K562 (cell line): ENCODE data around the gene DHX57. TPM values are rescaled to one million over a fixed set of nuclear protein-coding genes. Genes with fewer than 3 reads are reported as not detected.

Source experiments
- ATAC-seq: fragments of 200-7000 bp; cut with Tn5 transposase; 3 replicates; pipeline ENCODE4 v1.9.1; 2020; ENCODE audit warnings: moderate library complexity
- BruUV-seq: library from RNA; stranded (reverse); fragments of 400-500 nt; replicated peaks from 2 replicates; lab custom pipeline; 2021; lab: Mats Ljungman, UMichigan
- CTCF ChIA-PET: fragments of 300-600 bp; formaldehyde crosslinking; extraction: SDS; loops from one replicate; lab custom pipeline; 2021; ENCODE audit warnings: low intra/inter-chr PET ratio; lab: Yijun Ruan, JAX
- POLR2A ChIA-PET: fragments of 300-600, 350-650 bp; sonication (Branson Sonifier 250); formaldehyde crosslinking; extraction: SDS; loops from one replicate; lab custom pipeline; 2021; ENCODE audit warnings: antibody characterized with exemption, inconsistent platforms; lab: Yijun Ruan, JAX
- DNase-seq, 4 experiments: peaks; one replicate each; pipeline versions ENCODE4 v3.0.0 to v3.0.0-alpha.2; 2011 to 2018; ENCODE audit warnings: low spot score in 3 of 4, mixed read lengths in 3 of 4; ENCODE audit errors: extremely low read depth in 1 of 4
- FAIRE-seq: peaks from 2 replicates; lab custom pipeline; 2011; peaks lifted over from hg19 to GRCh38; lab: Jason Lieb, UNC
- H2AFZ ChIP-seq: 2 replicates; pipeline ENCODE4 v1.6.0; 2011; ENCODE audit warnings: low read depth, low read length, control low read depth, inconsistent platforms
- H3K27ac ChIP-seq: fragments of 200-600 bp; 3 replicates; pipeline ENCODE4 v1.8.0; 2011; ENCODE audit warnings: low read depth, mild to moderate bottlenecking, control low read depth, inconsistent platforms, low read length, moderate library complexity, mixed read lengths; ENCODE audit errors: extremely low read depth
- H3K27me3 ChIP-seq, 2 experiments: fragments of 300-600 bp in 1 of 2; 2 replicates in 1 of 2; 3 replicates in 1 of 2; pipeline versions ENCODE4 v1.6.0 to v1.8.0; 2011; ENCODE audit warnings: inconsistent platforms in 2 of 2, low read length in 2 of 2, mild to moderate bottlenecking in 1 of 2, mixed read lengths in 1 of 2, moderate library complexity in 1 of 2; ENCODE audit not compliant: control insufficient read depth in 2 of 2, insufficient read depth in 2 of 2
- H3K36me3 ChIP-seq: fragments of 300-600 bp; 3 replicates; pipeline ENCODE4 v1.8.0; 2011; ENCODE audit warnings: mild to moderate bottlenecking, low read length, inconsistent platforms; ENCODE audit not compliant: control insufficient read depth, insufficient read depth
- H3K4me1 ChIP-seq, 2 experiments: fragments of 200-600 bp in 1 of 2; replicated peaks in 1 of 2; 2 replicates in 1 of 2; 3 replicates in 1 of 2; pipeline versions ENCODE4 v1.5.1 to v1.8.0; 2011; ENCODE audit warnings: inconsistent platforms in 2 of 2, low read length in 2 of 2, mild to moderate bottlenecking in 1 of 2, mixed read lengths in 1 of 2, moderate library complexity in 1 of 2; ENCODE audit not compliant: control insufficient read depth in 2 of 2, insufficient read depth in 2 of 2
- H3K4me2 ChIP-seq: 2 replicates; pipeline ENCODE4 v1.6.1; 2011; ENCODE audit warnings: low read length, control low read depth, inconsistent platforms, mixed read lengths; ENCODE audit not compliant: insufficient read depth
- H3K4me3 ChIP-seq: fragments of 200-600 bp; sonication (generic), shearing (Covaris generic); 2 replicates; pipeline ENCODE4 v1.5.1; 2016; ENCODE audit warnings: control low read depth, inconsistent platforms
- H3K79me2 ChIP-seq: fragments of 200-600 bp; 3 replicates; pipeline ENCODE4 v1.8.0; 2011; ENCODE audit warnings: low read length, inconsistent platforms; ENCODE audit not compliant: control insufficient read depth, insufficient read depth
- H3K9ac ChIP-seq, 2 experiments: 2 replicates each; pipeline versions ENCODE4 v1.6.0 to v1.6.1; 2011; ENCODE audit warnings: low read depth in 2 of 2, low read length in 2 of 2, control low read depth in 1 of 2, inconsistent platforms in 1 of 2, mild to moderate bottlenecking in 1 of 2, mixed read lengths in 1 of 2; ENCODE audit not compliant: insufficient read depth in 1 of 2
- H3K9me1 ChIP-seq: one replicate; pipeline ENCODE4 v1.6.0; 2011; ENCODE audit warnings: inconsistent platforms, mild to moderate bottlenecking, low read length, moderate library complexity; ENCODE audit not compliant: control insufficient read depth, insufficient read depth
- H3K9me3 ChIP-seq: replicated peaks from 2 replicates; pipeline ENCODE4 v1.5.1; 2011; ENCODE audit warnings: low read depth, low read length, inconsistent platforms; ENCODE audit not compliant: control insufficient read depth, insufficient read depth
- H4K20me1 ChIP-seq: replicated peaks from 2 replicates; pipeline ENCODE4 v1.6.1; 2011; ENCODE audit warnings: low read length, inconsistent platforms, mixed read lengths; ENCODE audit not compliant: control insufficient read depth, insufficient read depth
- ATF7 ChIP-seq: fragments of 450-650 bp; IDR thresholded peaks from 2 replicates; pipeline ENCODE4 v1.7.1; 2014; ENCODE audit warnings: mild to moderate bottlenecking, moderate library complexity
- CBFA2T3 ChIP-seq: fragments of 450-650 bp; IDR thresholded peaks from 2 replicates; pipeline ENCODE4 v1.6.1; 2017
- CXXC5 ChIP-seq: fragments of 250-450 bp; sonication (Bioruptor Pico); IDR thresholded peaks from 2 replicates; pipeline ENCODE4 v1.8.0; 2022; ENCODE audit warnings: inconsistent platforms, mild to moderate bottlenecking, moderate library complexity
- KDM1A ChIP-seq, 2 experiments: fragments of 450-650 bp; IDR thresholded peaks; 2 replicates each; pipeline ENCODE4 v1.6.1; 2016; ENCODE audit warnings: mild to moderate bottlenecking in 2 of 2
- KDM2B ChIP-seq: fragments of 250-450 bp; sonication (Bioruptor Pico); IDR thresholded peaks from 2 replicates; pipeline ENCODE4 v1.8.0; 2021; ENCODE audit warnings: mild to moderate bottlenecking, moderate library complexity
- NFIC ChIP-seq: fragments of 450-650 bp; IDR thresholded peaks from 2 replicates; pipeline ENCODE4 v1.6.1; 2017; ENCODE audit warnings: mild to moderate bottlenecking, inconsistent platforms
- NR1H2 ChIP-seq: sonication (generic); formaldehyde crosslinking; IDR thresholded peaks from 2 replicates; pipeline ENCODE4 v1.4.0; 2020; ENCODE audit warnings: mild to moderate bottlenecking, missing genetic modification reagents
- SMAD1 ChIP-seq: fragments of 150-350 bp; IDR thresholded peaks from 2 replicates; pipeline ENCODE4 v1.6.1; 2014; ENCODE audit warnings: low read length, low read depth; ENCODE audit not compliant: partially characterized antibody
- TAF7 ChIP-seq: fragments of 450-650 bp; IDR thresholded peaks from 2 replicates; pipeline ENCODE4 v1.6.1; 2016; ENCODE audit warnings: missing genetic modification characterization, missing compliant biosample characterization
- TCF3 ChIP-seq: sonication (generic); formaldehyde crosslinking; IDR thresholded peaks from 2 replicates; pipeline ENCODE4 v1.4.0; 2020; ENCODE audit warnings: mild to moderate bottlenecking, missing genetic modification reagents
- TEAD1 ChIP-seq, 2 experiments: fragments of 450-650 bp in 1 of 2; sonication (generic) in 1 of 2; formaldehyde crosslinking; IDR thresholded peaks; 2 replicates each; pipeline versions ENCODE4 v1.4.0 to v1.8.0; 2020 to 2022; ENCODE audit warnings: mild to moderate bottlenecking in 2 of 2, missing genetic modification reagents in 1 of 2
- TEAD4 ChIP-seq, 2 experiments: sonication (generic) in 1 of 2; formaldehyde crosslinking in 1 of 2; IDR thresholded peaks; 2 replicates each; pipeline versions ENCODE4 v1.6.1 to v1.8.0; 2012 to 2022; ENCODE audit warnings: borderline replicate concordance in 1 of 2, inconsistent platforms in 1 of 2, low read length in 1 of 2, mild to moderate bottlenecking in 1 of 2, missing genetic modification reagents in 1 of 2
- TRIM24 ChIP-seq, 2 experiments: fragments of 450-650 bp; IDR thresholded peaks; 2 replicates each; pipeline ENCODE4 v1.6.1; 2016
- WGBS: fragments of 100-300 bp; shearing (Covaris generic); methylation state at CpG from one replicate; pipeline ENCODE4 v1.1.6; 2016; ENCODE audit warnings: low coverage, mixed read lengths; ENCODE audit not compliant: insufficient coverage; ENCODE audit errors: missing lambda C conversion rate; 5-methylcytosine and 5-hydroxymethylcytosine counted together
- in situ Hi-C: fragments of 300-500 bp; cut with MboI; formaldehyde crosslinking; loops from 4 replicates; pipeline ENCODE4 v1.15.0; 2018; ENCODE audit warnings: inconsistent platforms, mixed read lengths
- intact Hi-C: fragments of 100-400 bp; cut with micrococcal nuclease; formaldehyde crosslinking; loops from 2 replicates; pipeline ENCODE4 v1.14.2; 2022
- polyA plus RNA-seq, 8 experiments: library from polyadenylated mRNA; depleted of rRNA in 4 of 8; stranded (reverse) in 5 of 8; unstranded in 3 of 8; fragments of >200 nt; fragmentation: Nextera tagmentation in 2 of 8; fragmentation: Illumina TruSeq in 1 of 8; extraction: Ambion mirVana in 2 of 8; extraction: Trizol in 1 of 8; gene quantifications; 2 replicates each; pipeline versions ENCODE4 v1.2.1 to v1.2.3, GENCODE V29; 2011 to 2014; ENCODE audit warnings: inconsistent platforms in 1 of 8, missing spikeins in 1 of 8
- total RNA-seq, 7 experiments: library from RNA; depleted of rRNA in 6 of 7; stranded (reverse); fragments of >200 nt in 6 of 7; fragmentation: Illumina TruSeq in 2 of 7; extraction: Trizol in 2 of 7; gene quantifications; 2 replicates each; pipeline versions ENCODE4 v1.2.1 to v1.2.3, GENCODE V29; 2011 to 2021; ENCODE audit warnings: low replicate concordance in 1 of 7
- TF ChIP-seq, protein P1 (sequence below): sonication (generic); formaldehyde crosslinking; IDR thresholded peaks from 2 replicates; pipeline ENCODE4 v1.8.1; 2022; ENCODE audit warnings: missing genetic modification reagents
- TF ChIP-seq, protein P2 (sequence below): fragments of 450-650 bp; IDR thresholded peaks from 2 replicates; pipeline ENCODE4 v1.6.1; 2016

DHX57 gene
- total and polyA plus RNA-seq, 9 of the 15 experiments (the other 6 are each of a cell fraction or from before 2014, with no cell fraction given): 7.4 to 23.6 (median 17.9) TPM

DNA sequence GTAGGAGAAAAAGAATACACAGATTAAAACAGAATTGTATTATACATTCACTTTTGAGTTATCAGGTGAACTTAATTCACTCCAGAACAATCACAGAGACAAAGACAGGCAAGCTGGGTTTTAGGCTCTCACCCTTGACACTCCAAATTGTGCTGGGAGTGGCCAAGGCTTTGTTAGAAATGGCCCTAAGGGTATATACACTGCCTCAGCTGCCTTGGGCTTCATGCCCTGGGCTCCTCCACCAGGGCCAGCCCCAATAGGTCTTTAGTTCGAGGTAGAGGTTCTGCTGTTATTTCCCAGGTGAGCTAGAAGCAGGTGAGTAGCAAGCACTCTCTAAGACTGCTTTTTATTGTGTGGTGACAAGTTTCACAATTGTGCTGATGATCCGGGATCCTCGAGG lies 77.8 kb downstream of the DHX57 start:
- FAIRE-seq: no peak
- no TSS peak for BruUV-seq
- 68% methylated on average over 3 of the region's 3 CpGs for WGBS

DNA sequence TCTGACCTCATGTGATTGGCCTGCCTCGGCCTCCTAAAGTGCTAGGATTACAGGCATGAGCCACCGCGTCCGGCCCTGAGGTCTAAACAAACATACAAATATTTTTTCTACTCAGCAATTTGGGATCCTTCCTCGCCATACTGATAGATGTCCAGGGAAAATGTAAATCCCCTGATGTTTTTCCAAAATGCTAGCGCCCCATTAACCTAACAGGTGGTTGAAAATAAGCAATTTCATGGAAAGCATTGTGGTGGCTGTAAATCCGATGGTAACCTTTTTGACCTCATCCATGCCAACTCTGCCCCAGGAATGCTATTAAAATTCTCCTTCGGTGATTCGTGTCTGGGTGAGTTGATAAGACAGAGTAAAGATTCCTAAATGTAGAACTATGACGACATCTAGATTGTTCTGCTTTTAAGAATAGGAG lies 78.5 kb downstream of the DHX57 start:
- no peaks in the 10 kb centered on the region for H3K27me3 ChIP-seq
- no peak for DNase-seq
- intact Hi-C loops: no loop called here
- no peak for ATAC-seq
- TF ChIP-seq TEAD4 (IDR thresholded peaks at IDR 0.05; ENCODE audit: low read length) (peak; percentile 65), TEAD4 (CRISPR knock-in tag; IDR thresholded peaks at IDR 0.05; ENCODE audit: borderline replicate concordance) (no peak), TCF3 (CRISPR knock-in tag) (0 out of 2 replicates have a peak, but pooled peaks have one; percentile 16), NR1H2 (CRISPR knock-in tag) (no peak), ATF7 (no peak), TEAD1 (CRISPR knock-in tag; IDR thresholded peaks at IDR 0.05) (peak in 1 of 2 experiments; percentile 71; a peak in 1 of 4 replicates), TAF7 (no peak), CBFA2T3 (0 out of 2 replicates have a peak, but pooled peaks have one; percentile 26), KDM1A (IDR thresholded peaks at IDR 0.05) (peak in 1 of 2 experiments; percentile 28; a peak in 1 of 4 replicates)
- TF ChIP-seq, protein P1, sequence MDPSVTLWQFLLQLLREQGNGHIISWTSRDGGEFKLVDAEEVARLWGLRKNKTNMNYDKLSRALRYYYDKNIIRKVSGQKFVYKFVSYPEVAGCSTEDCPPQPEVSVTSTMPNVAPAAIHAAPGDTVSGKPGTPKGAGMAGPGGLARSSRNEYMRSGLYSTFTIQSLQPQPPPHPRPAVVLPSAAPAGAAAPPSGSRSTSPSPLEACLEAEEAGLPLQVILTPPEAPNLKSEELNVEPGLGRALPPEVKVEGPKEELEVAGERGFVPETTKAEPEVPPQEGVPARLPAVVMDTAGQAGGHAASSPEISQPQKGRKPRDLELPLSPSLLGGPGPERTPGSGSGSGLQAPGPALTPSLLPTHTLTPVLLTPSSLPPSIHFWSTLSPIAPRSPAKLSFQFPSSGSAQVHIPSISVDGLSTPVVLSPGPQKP (CRISPR knock-in tag): no peak
- TF ChIP-seq, all 486 proteins: peak for 5
- in situ Hi-C loops: no loop called here
- H3K79me2 ChIP-seq: no peaks in the 10 kb centered on the region
- no peak overlapping the region for H3K9ac ChIP-seq
- no peak overlapping the region for H3K4me2 ChIP-seq
- H3K4me1 ChIP-seq: no peaks in the 10 kb centered on the region
- H4K20me1 ChIP-seq: no peaks in the 10 kb centered on the region
- FAIRE-seq: no peak
- peaks cover 11% of the 10 kb centered on the region; the same call in 1 of the 3 replicates for H3K36me3 ChIP-seq
- ChIA-PET CTCF (no interaction called here), POLR2A (interaction anchor here (0.6 to 1.4 kb wide), 4 partner anchors 22 to 46 kb away, joined by 3 to 6 read pairs (median 4); partner anchors contain the start of gene SRSF7)
- no peaks in the 10 kb centered on the region for H3K9me3 ChIP-seq
- H3K9me1 ChIP-seq: no peaks in the 10 kb centered on the region
- WGBS: 64% methylated on average over 10 of the region's 10 CpGs
- no peak overlapping the region for H3K27ac ChIP-seq
- BruUV-seq: no TSS peak
- no peak overlapping the region for H3K4me3 ChIP-seq
- H2AFZ ChIP-seq: no peak overlapping the region

More for the DNA sequence above, 77.8 kb downstream of the DHX57 start:
- DNase-seq (no peak), ATAC-seq (no peak)
- ChIA-PET POLR2A (interaction anchor here (0.6 to 1.4 kb wide), 2 partner anchors 45 to 47 kb away, joined by 4 to 6 read pairs; partner anchors contain the start of gene SRSF7), CTCF (no interaction called here)
- Histone ChIP-seq H2AFZ (no peak overlapping the region), H3K9ac (no peak overlapping the region), H4K20me1 (no peaks in the 10 kb centered on the region), H3K9me1 (no peaks in the 10 kb centered on the region), H3K27ac (no peak overlapping the region), H3K36me3 (peaks cover 14% of the 10 kb centered on the region; the same call in 2 of the 3 replicates), H3K9me3 (no peaks in the 10 kb centered on the region), H3K4me1 (no peaks in the 10 kb centered on the region), H3K4me2 (no peak overlapping the region), H3K4me3 (no peak overlapping the region), H3K79me2 (no peaks in the 10 kb centered on the region), H3K27me3 (no peaks in the 10 kb centered on the region)
- in situ Hi-C loops: no loop called here
- intact Hi-C loops: no loop called here
- no peak for TF ChIP-seq NFIC
- no peak for TF ChIP-seq TRIM24 (IDR thresholded peaks at IDR 0.05)
- TF ChIP-seq, protein P2, sequence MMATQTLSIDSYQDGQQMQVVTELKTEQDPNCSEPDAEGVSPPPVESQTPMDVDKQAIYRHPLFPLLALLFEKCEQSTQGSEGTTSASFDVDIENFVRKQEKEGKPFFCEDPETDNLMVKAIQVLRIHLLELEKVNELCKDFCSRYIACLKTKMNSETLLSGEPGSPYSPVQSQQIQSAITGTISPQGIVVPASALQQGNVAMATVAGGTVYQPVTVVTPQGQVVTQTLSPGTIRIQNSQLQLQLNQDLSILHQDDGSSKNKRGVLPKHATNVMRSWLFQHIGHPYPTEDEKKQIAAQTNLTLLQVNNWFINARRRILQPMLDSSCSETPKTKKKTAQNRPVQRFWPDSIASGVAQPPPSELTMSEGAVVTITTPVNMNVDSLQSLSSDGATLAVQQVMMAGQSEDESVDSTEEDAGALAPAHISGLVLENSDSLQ: no peak
- no peak for TF ChIP-seq SMAD1
- no peak for TF ChIP-seq CXXC5 (CRISPR knock-in tag)
- TF ChIP-seq KDM2B: no peak
